ENCODE data around the gene CLEC12A. TPM values are rescaled to one million over a fixed set of nuclear protein-coding genes. Genes with fewer than 3 reads are reported as not detected.

The CLEC12A gene
- total and polyA plus RNA-seq, 12 donors = 0.36 to 2.3 (median 1.6) TPM; not detected in 2

DNA sequence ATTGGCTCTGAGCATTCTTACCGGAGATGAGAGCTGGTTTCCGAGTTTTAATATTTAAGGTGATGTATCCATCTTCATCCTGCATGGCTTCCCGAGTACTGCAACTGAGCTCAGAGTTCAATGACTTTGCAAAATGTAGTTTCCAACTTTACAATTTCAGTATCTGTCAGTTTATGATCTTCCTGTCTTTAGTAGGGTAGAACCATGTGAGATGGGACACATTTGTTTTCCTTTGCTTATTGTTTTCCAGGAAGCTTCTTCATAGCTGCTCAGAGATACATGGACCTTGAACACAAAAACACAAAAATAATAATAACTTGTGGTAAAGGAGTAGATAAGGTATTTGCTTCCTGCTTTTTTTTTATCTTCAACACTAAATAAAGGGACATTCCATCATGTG lies 27.8 kb downstream of the CLEC12A start, which contains the start of gene CLEC1B:
TSS of gene CLEC1B (minus strand) at position 106 of the 400 bp plus-strand sequence. CDS start at position 85, 21 bp downstream.
- no peaks in the 10 kb centered on the region for H3K36me3 ChIP-seq (replicated peaks in 1 of 2)
- no peak within 1 kb of the TSS for H3K27ac ChIP-seq
- no peaks in the 10 kb centered on the region for H3K9me3 ChIP-seq (replicated peaks in 1 of 3)
- H3K4me3 ChIP-seq = no peak within 1 kb of the TSS
- no peaks in the 10 kb centered on the region for H3K27me3 ChIP-seq
- 73 to 83% (median 80%) methylated on average over 3 of the region's 3 CpGs for WGBS, 4 donors
- intact Hi-C loops (cut with DNase I) = no loop called here
- no peak for TF ChIP-seq CTCF (IDR thresholded peaks at IDR 0.05)
- no peak for TF ChIP-seq POLR2A (IDR thresholded peaks at IDR 0.05)
- DNase-seq = no peak
- H3K4me1 ChIP-seq (replicated peaks in 1 of 2) = no peaks in the 10 kb centered on the region

- TF ChIP-seq CTCF (IDR thresholded peaks at IDR 0.05) (no peak), POLR2A (IDR thresholded peaks at IDR 0.05) (no peak)
- 57 to 61% (median 61%) methylated on average over 4 of the region's 4 CpGs for WGBS, 4 donors
- no peaks in the 10 kb centered on the region for H3K36me3 ChIP-seq (replicated peaks in 1 of 2)
These were observed 30.1 kb downstream of the CLEC12A start for GRCh38 chr12:10001171-10001776.

DNA sequence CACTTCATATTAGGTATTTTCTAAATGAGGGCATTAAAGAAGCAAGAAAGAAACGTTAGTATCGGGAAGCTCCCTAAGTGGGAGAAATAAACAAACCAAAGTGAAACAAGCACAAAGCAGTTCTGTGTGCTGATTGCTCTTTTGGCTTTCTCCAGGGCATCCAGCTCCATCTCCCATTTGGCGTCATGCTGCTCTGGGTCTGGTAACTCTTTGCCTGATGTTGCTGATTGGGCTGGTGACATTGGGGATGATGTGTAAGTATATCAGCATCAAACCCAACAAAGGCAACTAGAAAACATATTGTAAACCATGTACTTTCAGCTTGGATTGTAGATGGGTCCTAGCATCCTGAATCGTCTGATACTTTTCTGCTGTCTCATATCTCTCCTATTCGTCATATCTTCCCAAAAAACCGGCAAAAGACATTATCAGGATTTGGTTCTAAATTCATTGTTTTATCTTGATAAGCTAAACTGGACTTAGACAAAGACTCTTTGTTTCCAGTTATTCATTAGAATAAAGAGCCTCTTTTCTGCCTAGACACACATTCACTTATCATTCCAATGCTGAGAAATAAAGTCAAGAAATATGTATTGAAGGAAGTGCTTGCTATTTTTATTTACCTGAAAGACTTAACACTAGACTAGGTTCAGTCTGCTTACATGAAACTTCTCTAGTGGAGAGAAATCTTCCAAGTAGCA lies 41.6 kb downstream of the CLEC12A start:
- Histone ChIP-seq H3K4me3 (no peak overlapping the region), H3K4me1 (replicated peaks in 1 of 2) (no peaks in the 10 kb centered on the region), H3K27me3 (no peaks in the 10 kb centered on the region), H3K36me3 (replicated peaks in 1 of 2) (no peaks in the 10 kb centered on the region), H3K27ac (no peak overlapping the region), H3K9me3 (replicated peaks in 1 of 3) (no peaks in the 10 kb centered on the region)
- TF ChIP-seq POLR2A (IDR thresholded peaks at IDR 0.05) (no peak), CTCF (IDR thresholded peaks at IDR 0.05) (no peak)
- no peak for DNase-seq
- intact Hi-C loops (cut with DNase I) = no loop called here
- WGBS, 4 donors = 56 to 73% (median 71%) methylated on average over 6 of the region's 6 CpGs

More at GRCh38 chr12:10001171-10001776, 30.1 kb downstream of the CLEC12A start:
- DNase-seq = no peak
- no peak overlapping the region for H3K4me3 ChIP-seq
- intact Hi-C loops (cut with DNase I) = no loop called here
- H3K27ac ChIP-seq = no peak overlapping the region
- H3K9me3 ChIP-seq (replicated peaks in 1 of 3) = no peaks in the 10 kb centered on the region
- H3K4me1 ChIP-seq (replicated peaks in 1 of 2) = no peaks in the 10 kb centered on the region
- no peaks in the 10 kb centered on the region for H3K27me3 ChIP-seq

DNA sequence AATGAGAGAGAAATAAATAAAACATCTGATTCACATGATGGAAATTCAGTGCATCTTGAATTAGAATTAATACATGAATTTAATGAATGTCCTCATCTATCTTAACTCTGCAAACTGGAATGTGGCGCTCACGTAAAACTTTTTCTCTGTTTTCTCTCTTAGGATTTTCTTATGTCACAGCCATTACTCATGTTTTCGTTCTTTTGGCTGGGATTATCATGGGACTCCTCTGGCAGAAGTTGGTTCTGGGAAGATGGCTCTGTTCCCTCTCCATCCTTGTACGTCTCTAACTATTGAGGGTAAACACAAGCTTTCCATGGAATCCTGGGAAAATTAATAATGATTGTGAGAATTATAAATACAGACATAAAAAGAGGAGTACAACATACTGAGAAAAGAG lies 44.2 kb downstream of the CLEC12A start:
- Histone ChIP-seq H3K36me3 (replicated peaks in 1 of 2) (no peaks in the 10 kb centered on the region), H3K27ac (no peak overlapping the region), H3K4me1 (replicated peaks in 1 of 2) (no peaks in the 10 kb centered on the region), H3K9me3 (replicated peaks in 1 of 3) (no peaks in the 10 kb centered on the region), H3K4me3 (no peak overlapping the region), H3K27me3 (no peaks in the 10 kb centered on the region)
- TF ChIP-seq POLR2A (IDR thresholded peaks at IDR 0.05) = no peak
- TF ChIP-seq CTCF (IDR thresholded peaks at IDR 0.05) = no peak
- intact Hi-C loops (cut with DNase I) = no loop called here
- 71 to 77% (median 73%) methylated on average over 4 of the region's 4 CpGs for WGBS, 4 donors
- DNase-seq = no peak

All from adrenal gland (tissue), 12 donors.